Measurements from ENCODE around the gene HS1BP3. TPM values are rescaled to one million over a fixed set of nuclear protein-coding genes. Genes with fewer than 3 reads are reported as not detected.

HS1BP3 gene
- total and polyA plus RNA-seq, 2 of the 13 experiments (the other 11 are each of a cell fraction or from before 2014, with no cell fraction given) = 15.2 to 22.0 TPM

DNA sequence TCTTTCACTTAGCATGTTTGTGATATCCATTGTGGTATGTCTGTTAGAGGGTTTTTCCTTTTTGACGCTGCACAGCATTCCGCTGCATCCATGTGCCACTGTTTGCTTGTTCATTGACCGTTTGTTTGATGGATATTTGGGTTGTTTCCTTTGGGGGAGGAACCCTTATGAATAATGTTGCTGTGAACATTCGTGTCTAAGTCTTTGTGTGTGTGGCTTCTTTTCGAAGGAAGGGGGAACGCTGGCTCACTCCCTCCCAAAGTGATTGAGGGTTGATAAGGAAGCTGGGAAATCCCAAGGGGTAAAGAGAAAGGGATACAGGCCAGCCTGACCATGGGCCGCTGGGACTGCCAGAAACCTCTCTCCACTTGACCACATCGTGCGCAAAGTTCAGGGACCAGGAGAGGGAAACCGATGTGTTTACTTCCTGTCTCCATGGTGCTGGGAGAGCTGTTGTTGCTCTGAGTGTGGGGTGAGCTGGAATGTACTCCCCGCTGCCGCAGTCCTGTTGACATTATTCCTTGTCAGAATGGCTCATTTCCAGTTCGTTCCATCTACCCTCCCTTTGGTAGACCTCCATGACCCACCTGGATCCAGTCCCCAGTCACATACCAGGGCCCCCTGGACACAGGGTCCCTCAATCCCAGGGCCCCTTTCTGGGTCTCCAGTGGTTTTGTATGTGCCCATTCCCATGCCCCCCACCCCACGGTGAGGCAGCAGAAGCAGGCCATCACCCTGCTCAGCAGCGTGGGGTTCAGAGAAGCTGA, 39.6 kb downstream of the HS1BP3 start (continued):
- TF ChIP-seq, protein P1, sequence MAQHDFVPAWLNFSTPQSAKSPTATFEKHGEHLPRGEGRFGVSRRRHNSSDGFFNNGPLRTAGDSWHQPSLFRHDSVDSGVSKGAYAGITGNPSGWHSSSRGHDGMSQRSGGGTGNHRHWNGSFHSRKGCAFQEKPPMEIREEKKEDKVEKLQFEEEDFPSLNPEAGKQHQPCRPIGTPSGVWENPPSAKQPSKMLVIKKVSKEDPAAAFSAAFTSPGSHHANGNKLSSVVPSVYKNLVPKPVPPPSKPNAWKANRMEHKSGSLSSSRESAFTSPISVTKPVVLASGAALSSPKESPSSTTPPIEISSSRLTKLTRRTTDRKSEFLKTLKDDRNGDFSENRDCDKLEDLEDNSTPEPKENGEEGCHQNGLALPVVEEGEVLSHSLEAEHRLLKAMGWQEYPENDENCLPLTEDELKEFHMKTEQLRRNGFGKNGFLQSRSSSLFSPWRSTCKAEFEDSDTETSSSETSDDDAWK (CRISPR knock-in tag; IDR thresholded peaks at IDR 0.05) = no peak
- TF ChIP-seq RXRA (CRISPR knock-in tag; IDR thresholded peaks at IDR 0.05) (peak; percentile 94), GLMP (CRISPR knock-in tag; IDR thresholded peaks at IDR 0.05; ENCODE audit: borderline replicate concordance) (no peak), NR2F1 (CRISPR knock-in tag; IDR thresholded peaks at IDR 0.05) (peak; percentile 5 to 36; a peak in 1 of 4 replicates), ZNF382 (CRISPR knock-in tag; IDR thresholded peaks at IDR 0.05; ENCODE audit: borderline replicate concordance) (no peak), REST (IDR thresholded peaks at IDR 0.05; ENCODE audit: borderline replicate concordance in 1 of 2, low read depth in 1 of 2, low read length in 2 of 2) (peak in 1 of 2 experiments; percentile 40; a peak in 2 of 4 replicates), TOE1 (CRISPR knock-in tag; IDR thresholded peaks at IDR 0.05) (no peak), FOXM1 (CRISPR knock-in tag; IDR thresholded peaks at IDR 0.05) (no peak), ZNF557 (CRISPR knock-in tag; IDR thresholded peaks at IDR 0.05) (peak; percentile 29; the same call in 1 of the 2 replicates), ZFP37 (CRISPR knock-in tag; IDR thresholded peaks at IDR 0.05; ENCODE audit: borderline replicate concordance) (peak; percentile 97), ZNF672 (CRISPR knock-in tag; IDR thresholded peaks at IDR 0.05) (no peak), HDAC2 (CRISPR knock-in tag; IDR thresholded peaks at IDR 0.05) (peak; percentile 97), ZSCAN22 (CRISPR knock-in tag; IDR thresholded peaks at IDR 0.05) (no peak), BCLAF1 (IDR thresholded peaks at IDR 0.05) (no peak), PTBP1 (IDR thresholded peaks at IDR 0.05; ENCODE audit: low read depth, low read length, poor library complexity, severe bottlenecking) (no peak)
- TF ChIP-seq, protein P2, sequence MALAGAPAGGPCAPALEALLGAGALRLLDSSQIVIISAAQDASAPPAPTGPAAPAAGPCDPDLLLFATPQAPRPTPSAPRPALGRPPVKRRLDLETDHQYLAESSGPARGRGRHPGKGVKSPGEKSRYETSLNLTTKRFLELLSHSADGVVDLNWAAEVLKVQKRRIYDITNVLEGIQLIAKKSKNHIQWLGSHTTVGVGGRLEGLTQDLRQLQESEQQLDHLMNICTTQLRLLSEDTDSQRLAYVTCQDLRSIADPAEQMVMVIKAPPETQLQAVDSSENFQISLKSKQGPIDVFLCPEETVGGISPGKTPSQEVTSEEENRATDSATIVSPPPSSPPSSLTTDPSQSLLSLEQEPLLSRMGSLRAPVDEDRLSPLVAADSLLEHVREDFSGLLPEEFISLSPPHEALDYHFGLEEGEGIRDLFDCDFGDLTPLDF (CRISPR knock-in tag; IDR thresholded peaks at IDR 0.05) = no peak
- TF ChIP-seq, protein P3, sequence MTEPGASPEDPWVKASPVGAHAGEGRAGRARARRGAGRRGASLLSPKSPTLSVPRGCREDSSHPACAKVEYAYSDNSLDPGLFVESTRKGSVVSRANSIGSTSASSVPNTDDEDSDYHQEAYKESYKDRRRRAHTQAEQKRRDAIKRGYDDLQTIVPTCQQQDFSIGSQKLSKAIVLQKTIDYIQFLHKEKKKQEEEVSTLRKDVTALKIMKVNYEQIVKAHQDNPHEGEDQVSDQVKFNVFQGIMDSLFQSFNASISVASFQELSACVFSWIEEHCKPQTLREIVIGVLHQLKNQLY (CRISPR knock-in tag; IDR thresholded peaks at IDR 0.05) = peak; percentile 82

Measured in HepG2 (cell line).